OCI-LY3 (cell line): ENCODE measurements around the gene ARHGAP23.
"Not testable (repeated sequence)": the region's sequence is repeated elsewhere in the genome, so short reads cannot be mapped to it uniquely, and the experiment has no call there.

Source experiments
- EZH2phosphoT487 ChIP-seq: fragments of 200-600 bp; shearing (Covaris generic); IDR thresholded peaks from 2 replicates; pipeline ENCODE4 v1.6.1; 2018; ENCODE audit warnings: antibody characterized with exemption, mixed run types, low read depth
- TF ChIP-seq, protein P1 (sequence below): fragments of 200-600, 300-600 bp; sonication (generic); IDR thresholded peaks from 2 replicates; pipeline ENCODE4 v1.5.1; 2014; ENCODE audit warnings: antibody characterized with exemption, low read length, low read depth

DNA sequence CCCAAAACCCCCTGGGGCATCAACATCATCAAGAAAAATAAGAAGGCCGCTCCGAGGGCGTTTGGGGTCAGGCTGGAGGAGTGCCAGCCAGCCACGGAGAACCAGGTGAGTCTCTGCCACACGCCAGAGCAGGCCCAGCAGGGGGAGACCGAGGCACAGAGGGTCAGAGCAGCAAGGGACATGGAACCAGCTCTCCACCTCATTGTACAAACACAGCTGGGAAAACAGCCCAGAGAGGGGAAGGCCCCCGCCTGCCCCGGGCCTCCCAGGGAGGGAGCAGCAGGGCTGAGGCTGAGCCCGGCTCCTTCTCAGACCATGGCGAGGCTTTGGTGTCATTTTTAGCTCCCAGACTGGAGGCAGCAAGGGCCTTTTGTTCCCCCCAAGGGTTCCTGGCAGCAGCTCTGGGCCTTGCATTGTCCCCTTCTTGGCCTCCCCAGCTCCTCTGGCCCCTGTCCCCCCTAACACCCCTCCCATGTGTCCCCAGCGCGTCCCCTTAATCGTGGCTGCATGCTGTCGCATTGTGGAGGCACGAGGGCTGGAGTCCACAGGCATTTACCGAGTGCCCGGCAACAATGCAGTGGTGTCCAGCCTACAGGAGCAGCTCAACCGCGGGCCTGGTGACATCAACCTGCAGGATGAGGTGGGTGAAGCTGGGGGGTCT lies 53.9 kb downstream of the ARHGAP23 start:
- TF ChIP-seq, protein P1, sequence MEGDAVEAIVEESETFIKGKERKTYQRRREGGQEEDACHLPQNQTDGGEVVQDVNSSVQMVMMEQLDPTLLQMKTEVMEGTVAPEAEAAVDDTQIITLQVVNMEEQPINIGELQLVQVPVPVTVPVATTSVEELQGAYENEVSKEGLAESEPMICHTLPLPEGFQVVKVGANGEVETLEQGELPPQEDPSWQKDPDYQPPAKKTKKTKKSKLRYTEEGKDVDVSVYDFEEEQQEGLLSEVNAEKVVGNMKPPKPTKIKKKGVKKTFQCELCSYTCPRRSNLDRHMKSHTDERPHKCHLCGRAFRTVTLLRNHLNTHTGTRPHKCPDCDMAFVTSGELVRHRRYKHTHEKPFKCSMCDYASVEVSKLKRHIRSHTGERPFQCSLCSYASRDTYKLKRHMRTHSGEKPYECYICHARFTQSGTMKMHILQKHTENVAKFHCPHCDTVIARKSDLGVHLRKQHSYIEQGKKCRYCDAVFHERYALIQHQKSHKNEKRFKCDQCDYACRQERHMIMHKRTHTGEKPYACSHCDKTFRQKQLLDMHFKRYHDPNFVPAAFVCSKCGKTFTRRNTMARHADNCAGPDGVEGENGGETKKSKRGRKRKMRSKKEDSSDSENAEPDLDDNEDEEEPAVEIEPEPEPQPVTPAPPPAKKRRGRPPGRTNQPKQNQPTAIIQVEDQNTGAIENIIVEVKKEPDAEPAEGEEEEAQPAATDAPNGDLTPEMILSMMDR = not testable (repeated sequence)
- TF ChIP-seq EZH2phosphoT487 = not testable (repeated sequence)
